GM13976 (cell line): ENCODE data around the gene TDRD9.

Source experiments
- DNase-seq: peaks from one replicate; pipeline ENCODE4 v3.0.0; 2012; ENCODE audit warnings: low spot score
- in situ Hi-C: fragments of 300-500 bp; cut with MboI; formaldehyde crosslinking; loops from one replicate; pipeline ENCODE4 v1.12.0; 2022; ENCODE audit warnings: low sequenced_read_pairs, mixed read lengths, inconsistent platforms; ENCODE audit not compliant: unreplicated experiment
- TF ChIP-seq, protein P1 (sequence below): IDR thresholded peaks from 2 replicates; pipeline ENCODE4 v1.5.1; 2012; ENCODE audit warnings: borderline replicate concordance, mild to moderate bottlenecking; ENCODE audit not compliant: insufficient read depth; ENCODE audit errors: extremely low read depth, missing control alignments, control extremely low read depth

TDRD9 gene

DNA sequence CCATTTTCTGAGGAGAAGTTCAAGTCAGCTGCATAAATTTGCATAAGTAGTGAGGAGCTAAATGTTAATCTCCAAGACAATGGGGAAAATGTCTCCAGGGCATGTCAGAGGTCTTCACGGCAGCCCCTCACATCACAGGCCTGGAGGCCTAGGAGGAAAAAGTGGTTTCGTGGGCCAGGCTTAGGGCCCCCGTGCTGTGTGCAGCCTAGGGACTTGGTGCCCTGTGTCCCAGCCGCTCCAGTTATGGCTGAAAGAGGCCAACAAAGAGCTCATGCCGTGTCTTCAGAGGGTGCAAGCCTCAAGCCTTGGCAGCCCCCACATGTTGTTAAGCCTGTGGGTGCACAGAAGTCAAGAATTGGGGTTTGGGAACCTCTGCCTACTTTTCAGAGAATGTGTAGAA lies 55.9 kb downstream of the TDRD9 start:
- in situ Hi-C loops = no loop called here
- DNase-seq = no peak
- TF ChIP-seq, protein P1, sequence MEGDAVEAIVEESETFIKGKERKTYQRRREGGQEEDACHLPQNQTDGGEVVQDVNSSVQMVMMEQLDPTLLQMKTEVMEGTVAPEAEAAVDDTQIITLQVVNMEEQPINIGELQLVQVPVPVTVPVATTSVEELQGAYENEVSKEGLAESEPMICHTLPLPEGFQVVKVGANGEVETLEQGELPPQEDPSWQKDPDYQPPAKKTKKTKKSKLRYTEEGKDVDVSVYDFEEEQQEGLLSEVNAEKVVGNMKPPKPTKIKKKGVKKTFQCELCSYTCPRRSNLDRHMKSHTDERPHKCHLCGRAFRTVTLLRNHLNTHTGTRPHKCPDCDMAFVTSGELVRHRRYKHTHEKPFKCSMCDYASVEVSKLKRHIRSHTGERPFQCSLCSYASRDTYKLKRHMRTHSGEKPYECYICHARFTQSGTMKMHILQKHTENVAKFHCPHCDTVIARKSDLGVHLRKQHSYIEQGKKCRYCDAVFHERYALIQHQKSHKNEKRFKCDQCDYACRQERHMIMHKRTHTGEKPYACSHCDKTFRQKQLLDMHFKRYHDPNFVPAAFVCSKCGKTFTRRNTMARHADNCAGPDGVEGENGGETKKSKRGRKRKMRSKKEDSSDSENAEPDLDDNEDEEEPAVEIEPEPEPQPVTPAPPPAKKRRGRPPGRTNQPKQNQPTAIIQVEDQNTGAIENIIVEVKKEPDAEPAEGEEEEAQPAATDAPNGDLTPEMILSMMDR = no peak

DNA sequence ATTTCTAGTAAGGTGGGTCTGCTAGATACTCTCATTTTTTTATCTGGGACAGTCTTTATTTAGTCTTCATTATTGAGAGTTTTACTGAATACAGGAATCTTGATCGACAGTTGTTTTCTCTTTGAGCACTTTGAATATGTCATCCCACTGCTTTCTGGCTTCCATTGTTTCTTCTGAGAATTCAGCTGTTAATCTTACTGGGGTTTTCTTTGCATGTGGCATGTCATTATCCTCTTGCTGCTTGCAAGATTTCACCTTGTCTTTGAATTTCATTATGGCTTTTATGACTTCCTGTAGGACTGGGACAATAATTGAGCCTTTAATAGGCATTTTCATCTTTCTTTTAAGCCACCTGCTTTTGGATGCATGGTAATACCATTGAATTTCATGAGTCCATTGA lies 60.8 kb downstream of the TDRD9 start:
- TF ChIP-seq, protein P1 = no peak
- no peak for DNase-seq
- in situ Hi-C loops = no loop called here

DNA sequence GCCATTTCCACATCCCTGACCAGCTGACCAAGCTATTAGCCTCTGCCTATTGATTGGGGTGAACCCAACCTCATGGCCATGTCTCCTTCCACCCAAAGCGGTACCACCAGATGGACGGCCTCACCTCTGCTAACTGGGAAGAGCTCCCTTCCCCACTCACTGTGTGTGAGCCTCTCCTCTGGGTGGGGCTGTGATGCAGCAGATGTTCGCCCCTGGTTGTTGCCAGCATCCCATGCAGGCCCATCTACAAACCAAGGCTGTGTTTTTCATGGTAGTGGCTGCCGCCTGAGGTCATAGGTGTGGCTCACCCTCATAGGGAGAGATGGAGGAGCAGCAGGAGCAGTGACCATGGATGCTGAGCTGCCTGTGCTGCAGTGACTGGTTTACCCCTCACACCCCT lies 61.7 kb downstream of the TDRD9 start:
- TF ChIP-seq, protein P1 = no peak
- in situ Hi-C loops = no loop called here
- DNase-seq = no peak

DNA sequence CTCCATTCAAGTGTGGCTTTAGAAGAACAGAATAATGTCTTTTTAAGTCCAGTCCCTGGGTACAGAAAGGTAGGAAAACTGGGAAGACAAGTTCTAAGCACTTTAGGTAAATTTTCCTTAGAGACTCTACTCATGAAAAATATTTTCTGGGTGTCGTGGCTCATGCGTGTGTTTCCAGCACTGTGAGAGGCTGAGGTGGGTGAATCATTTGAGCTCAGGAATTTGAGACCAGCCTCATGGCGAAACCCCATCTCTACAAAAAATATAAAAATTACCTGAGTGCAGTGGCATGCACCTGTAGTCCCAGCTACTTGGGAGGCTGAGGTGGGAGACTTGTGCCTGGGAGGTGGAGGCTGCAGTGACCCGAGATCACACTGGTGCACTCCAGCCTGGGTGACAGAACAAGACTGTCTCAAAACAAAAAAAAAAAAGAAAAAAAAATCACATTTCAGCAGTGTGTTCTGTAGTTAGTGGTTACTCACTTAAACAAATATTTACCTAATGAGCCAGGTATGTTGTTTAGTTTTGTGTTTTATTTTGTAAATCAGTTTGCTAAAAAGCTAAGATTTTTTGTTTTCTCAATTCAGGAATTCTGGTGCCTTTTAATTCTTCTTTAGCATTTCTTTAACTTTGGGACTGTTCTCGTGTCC lies 66.4 kb downstream of the TDRD9 start:
- in situ Hi-C loops = no loop called here
- TF ChIP-seq, protein P1 = no peak
- no peak for DNase-seq

DNA sequence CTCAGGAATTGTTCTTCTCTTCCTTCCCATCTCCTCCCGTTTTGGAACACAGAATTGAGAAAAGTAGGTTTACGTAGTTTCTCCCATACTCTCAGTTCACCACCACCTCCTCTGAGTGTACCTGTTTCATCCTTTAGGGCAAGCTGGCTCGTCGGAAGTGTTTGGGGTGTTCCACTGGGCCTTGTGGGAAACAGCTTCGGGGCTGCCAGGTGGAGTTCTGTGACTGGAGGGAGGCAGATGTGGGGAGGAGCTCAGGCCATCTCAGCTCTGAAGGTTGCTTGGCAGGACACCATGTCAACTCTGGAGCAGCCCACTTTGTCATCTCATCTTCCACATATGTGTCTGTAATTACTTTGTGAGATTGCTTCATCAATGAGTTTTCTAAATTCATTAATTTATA lies 67.6 kb downstream of the TDRD9 start:
- in situ Hi-C loops = no loop called here
- DNase-seq = no peak
- TF ChIP-seq, protein P1 = no peak

DNA sequence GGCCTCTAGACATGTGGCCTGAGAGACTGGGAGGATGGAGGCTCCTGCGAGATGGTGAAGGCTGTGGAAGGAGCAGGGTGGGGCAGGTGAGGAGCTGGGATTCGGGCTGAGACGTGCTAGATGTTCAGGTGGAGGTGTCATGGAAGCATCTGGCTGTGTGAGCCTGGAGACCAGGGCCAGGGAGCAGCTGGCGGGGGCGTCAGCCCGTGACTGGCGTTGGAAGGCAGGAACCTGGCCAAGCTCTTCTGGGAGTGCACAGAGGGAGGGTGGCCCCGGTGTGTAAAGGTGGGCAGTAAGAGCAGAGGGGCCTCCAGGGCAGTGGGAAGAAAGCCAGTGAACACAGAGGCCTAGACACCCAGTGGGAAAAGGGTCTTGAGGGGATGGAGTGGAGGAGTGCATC lies 69.1 kb downstream of the TDRD9 start:
- in situ Hi-C loops = no loop called here
- DNase-seq = no peak
- TF ChIP-seq, protein P1 = no peak
